H9 (cell line): ENCODE results near the gene MOSMO. TPM values are rescaled to one million over a fixed set of nuclear protein-coding genes. Genes with fewer than 3 reads are reported as not detected.

Experiments
- DNase-seq: peaks from one replicate; pipeline ENCODE4 v3.0.0-alpha.2; 2017
- H2AFZ ChIP-seq: one replicate; pipeline ENCODE4 v1.6.1; 2013; ENCODE audit warnings: mild to moderate bottlenecking, low read length, control low read depth, moderate library complexity
- H2AK5ac ChIP-seq: 2 replicates; pipeline ENCODE4 v1.6.1; 2013; ENCODE audit warnings: low read length, control low read depth, mixed read lengths; ENCODE audit not compliant: insufficient read length
- H2BK120ac ChIP-seq: one replicate; pipeline ENCODE4 v1.6.1; 2013; ENCODE audit warnings: low read depth, mild to moderate bottlenecking, low read length, control low read depth, inconsistent platforms; ENCODE audit not compliant: poor library complexity, severe bottlenecking
- H2BK12ac ChIP-seq: 2 replicates; pipeline ENCODE4 v1.6.1; 2013; ENCODE audit warnings: low read length, control low read depth, mixed read lengths, low read depth; ENCODE audit not compliant: insufficient read length
- H2BK15ac ChIP-seq: 2 replicates; pipeline ENCODE4 v1.6.1; 2013; ENCODE audit warnings: low read depth, low read length, control low read depth
- H2BK20ac ChIP-seq: one replicate; pipeline ENCODE4 v1.6.1; 2013; ENCODE audit warnings: low read depth, mild to moderate bottlenecking, low read length, control low read depth, inconsistent platforms; ENCODE audit not compliant: poor library complexity, severe bottlenecking
- H2BK5ac ChIP-seq: 2 replicates; pipeline ENCODE4 v1.6.1; 2013; ENCODE audit warnings: low read length, control low read depth, mixed read lengths; ENCODE audit not compliant: insufficient read length
- H3K14ac ChIP-seq: 2 replicates; pipeline ENCODE4 v1.6.1; 2013; ENCODE audit warnings: low read length, control low read depth; ENCODE audit not compliant: insufficient read depth
- H3K18ac ChIP-seq: 2 replicates; pipeline ENCODE4 v1.6.1; 2013; ENCODE audit warnings: low read depth, mild to moderate bottlenecking, mixed read lengths, low read length, control low read depth; ENCODE audit not compliant: insufficient read length
- H3K23ac ChIP-seq: 2 replicates; pipeline ENCODE4 v1.6.1; 2013; ENCODE audit warnings: low read length, control low read depth, mixed read lengths, low read depth; ENCODE audit not compliant: insufficient read length
- H3K23me2 ChIP-seq: 2 replicates; pipeline ENCODE4 v1.6.1; 2013; ENCODE audit warnings: low read depth, mild to moderate bottlenecking, mixed read lengths, low read length, control low read depth; ENCODE audit not compliant: insufficient read length, poor library complexity, severe bottlenecking
- H3K27ac ChIP-seq: 2 replicates; pipeline ENCODE4 v1.5.1; 2013; ENCODE audit warnings: low read length, control low read depth, mixed read lengths, low read depth; ENCODE audit not compliant: insufficient read length
- H3K27me3 ChIP-seq: 2 replicates; pipeline ENCODE4 v1.6.1; 2013; ENCODE audit warnings: low read length, control low read depth, inconsistent platforms; ENCODE audit not compliant: insufficient read depth
- H3K4ac ChIP-seq: 2 replicates; pipeline ENCODE4 v1.6.1; 2013; ENCODE audit warnings: low read depth, mild to moderate bottlenecking, control low read depth, inconsistent platforms, low read length, moderate library complexity
- H3K4me1 ChIP-seq: 2 replicates; pipeline ENCODE4 v1.6.1; 2013; ENCODE audit warnings: low read length, control low read depth, inconsistent platforms; ENCODE audit not compliant: insufficient read depth
- H3K4me2 ChIP-seq: 2 replicates; pipeline ENCODE4 v1.6.1; 2013; ENCODE audit warnings: low read length, control low read depth, mixed read lengths; ENCODE audit not compliant: insufficient read length, insufficient read depth
- H3K56ac ChIP-seq: 2 replicates; pipeline ENCODE4 v1.6.1; 2013; ENCODE audit warnings: low read depth, mild to moderate bottlenecking, mixed read lengths, low read length, control low read depth; ENCODE audit not compliant: insufficient read length
- H3K79me1 ChIP-seq: 2 replicates; pipeline ENCODE4 v1.6.1; 2013; ENCODE audit warnings: low read depth, mild to moderate bottlenecking, moderate library complexity, low read length, control low read depth, inconsistent platforms; ENCODE audit not compliant: insufficient read depth, poor library complexity, severe bottlenecking
- H3K79me2 ChIP-seq: 2 replicates; pipeline ENCODE4 v1.6.1; 2013; ENCODE audit warnings: low read length, control low read depth, inconsistent platforms; ENCODE audit not compliant: insufficient read depth
- H3K9ac ChIP-seq: 2 replicates; pipeline ENCODE4 v1.6.1; 2013; ENCODE audit warnings: low read length, control low read depth, mixed read lengths; ENCODE audit not compliant: insufficient read length; ENCODE audit errors: extremely low read depth
- H3K9me3 ChIP-seq: one replicate; pipeline ENCODE4 v1.6.1; 2013; ENCODE audit warnings: low read depth, low read length, inconsistent platforms; ENCODE audit not compliant: control insufficient read depth
- H3T11ph ChIP-seq: one replicate; pipeline ENCODE4 v1.6.1; 2013; ENCODE audit warnings: mild to moderate bottlenecking, low read length, control low read depth, inconsistent platforms
- H4K20me1 ChIP-seq: one replicate; pipeline ENCODE4 v1.6.1; 2013; ENCODE audit not compliant: control insufficient read depth, insufficient read length, insufficient read depth
- H4K5ac ChIP-seq: 2 replicates; pipeline ENCODE4 v1.6.1; 2013; ENCODE audit warnings: low read depth, mild to moderate bottlenecking, mixed read lengths, low read length, control low read depth; ENCODE audit not compliant: insufficient read length
- H4K8ac ChIP-seq: replicated peaks from 2 replicates; pipeline ENCODE4 v1.6.1; 2013; ENCODE audit warnings: low read length, control low read depth, mixed read lengths, low read depth; ENCODE audit not compliant: insufficient read length
- H4K91ac ChIP-seq: 2 replicates; pipeline ENCODE4 v1.6.1; 2013; ENCODE audit warnings: low read depth, mild to moderate bottlenecking, moderate library complexity, mixed read lengths, low read length, control low read depth; ENCODE audit not compliant: insufficient read length
- H3K27ac Mint-ChIP-seq, 3 experiments: 2 replicates in 2 of 3; 3 replicates in 1 of 3; pipeline ENCODE4 v1.8.0; 2020 to 2021; ENCODE audit warnings: mixed read lengths in 3 of 3, mild to moderate bottlenecking in 1 of 3, moderate library complexity in 1 of 3
- H3K27me3 Mint-ChIP-seq: 2 replicates; pipeline ENCODE4 v1.8.0; 2021; ENCODE audit warnings: low read depth, mild to moderate bottlenecking, moderate library complexity, mixed read lengths
- H3K36me3 Mint-ChIP-seq, 3 experiments: 2 replicates in 2 of 3; 3 replicates in 1 of 3; pipeline ENCODE4 v1.8.0; 2020 to 2021; ENCODE audit warnings: low read depth in 3 of 3, mixed read lengths in 3 of 3; ENCODE audit not compliant: insufficient read depth in 1 of 3
- H3K4me1 Mint-ChIP-seq, 2 experiments: 2 replicates each; pipeline ENCODE4 v1.8.0; 2020; ENCODE audit warnings: mixed read lengths in 2 of 2
- H3K4me3 Mint-ChIP-seq, 2 experiments: 2 replicates in 1 of 2; 3 replicates in 1 of 2; pipeline ENCODE4 v1.8.0; 2020 to 2021; ENCODE audit warnings: mild to moderate bottlenecking in 2 of 2, mixed read lengths in 2 of 2, moderate library complexity in 1 of 2
- H3K9me3 Mint-ChIP-seq, 2 experiments: 2 replicates in 1 of 2; 3 replicates in 1 of 2; pipeline ENCODE4 v1.8.0; 2020; ENCODE audit warnings: mild to moderate bottlenecking in 2 of 2, mixed read lengths in 2 of 2, moderate library complexity in 1 of 2
- CTCF ChIP-seq: fragments of 200-600 bp; sonication (generic); conservative IDR thresholded peaks from 3 replicates; pipeline ENCODE4 v1.8.0; 2021; ENCODE audit warnings: antibody characterized with exemption, mild to moderate bottlenecking
- whole genome bisulfite sequencing: extraction: QIAGEN DNeasy Blood & Tissue Kit; methylation state at CpG from one replicate; pipeline ENCODE4 v1.1.7; 2013; ENCODE audit warnings: missing lambda C conversion rate, low lambda C conversion rate, mixed read lengths; ENCODE audit not compliant: insufficient read length; ENCODE audit errors: extremely low coverage; 5-methylcytosine and 5-hydroxymethylcytosine counted together
- total RNA-seq: library from RNA; stranded (reverse); gene quantifications from 2 replicates; pipeline ENCODE4 v1.2.1, GENCODE V29; 2021

MOSMO gene
- total RNA-seq, 1 experiment from 2014 or later: 13.5 TPM

DNA sequence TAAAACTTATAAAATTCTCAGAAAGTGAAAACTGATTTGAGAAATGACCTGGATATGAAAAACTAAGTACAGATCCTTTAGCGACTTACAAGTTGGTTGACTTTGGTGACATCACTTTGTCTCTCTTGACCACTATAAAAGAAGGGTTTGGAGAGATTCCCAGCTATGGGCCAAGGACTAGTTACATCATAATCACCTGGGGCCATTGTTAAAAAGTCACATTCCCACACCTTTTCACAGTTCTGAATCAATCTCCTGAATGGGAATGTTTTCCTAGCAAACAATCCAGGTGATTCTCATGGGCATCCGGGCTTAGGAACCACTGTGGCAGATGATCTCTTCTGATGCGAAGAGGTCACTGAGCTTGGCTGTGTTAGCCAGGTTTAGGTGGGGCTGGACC lies 83.8 kb downstream of the MOSMO start:
- peaks cover 11 to 14% of the 10 kb centered on the region in 2 experiments for H3K4me1 Mint-ChIP-seq
- Histone ChIP-seq H3K27me3 (no peaks in the 10 kb centered on the region), H3K14ac (no peak overlapping the region), H4K8ac (no peak overlapping the region), H3K4me1 (no peaks in the 10 kb centered on the region; the same call in 1 of the 2 replicates), H4K5ac (no peak overlapping the region), H3K56ac (no peak overlapping the region), H3K4me2 (no peak overlapping the region), H2AFZ (no peak overlapping the region), H3K79me1 (no peaks in the 10 kb centered on the region), H2BK20ac (no peak overlapping the region), H2AK5ac (no peak overlapping the region), H2BK5ac (no peak overlapping the region), H3K23ac (no peak overlapping the region), H3K9me3 (no peaks in the 10 kb centered on the region), H3K18ac (no peak overlapping the region), H2BK120ac (no peak overlapping the region), H2BK12ac (no peak overlapping the region), H4K20me1 (no peaks in the 10 kb centered on the region), H3K79me2 (no peaks in the 10 kb centered on the region), H3K4ac (no peak overlapping the region), H2BK15ac (no peak overlapping the region), H3K23me2 (no peaks in the 10 kb centered on the region), H3T11ph (no peak overlapping the region), H4K91ac (no peak overlapping the region), H3K27ac (no peak overlapping the region), H3K9ac (no peak overlapping the region)
- peak overlapping the region; percentile 16 to 90 (median 89); a peak in 3 of 7 replicates for H3K27ac Mint-ChIP-seq
- H3K4me3 Mint-ChIP-seq: peak overlapping the region in 1 of 2 experiments; percentile 58; a peak in 2 of 5 replicates
- H3K27me3 Mint-ChIP-seq: no peaks in the 10 kb centered on the region; the same call in none of the 2 replicates
- TF ChIP-seq CTCF: no peak
- no peaks in the 10 kb centered on the region for H3K9me3 Mint-ChIP-seq
- no peaks in the 10 kb centered on the region for H3K36me3 Mint-ChIP-seq
- WGBS: no CpG with 5 or more reads among the region's 3 CpGs
- DNase-seq: no peak
